NCI-H146 (cell line): Measurements from ENCODE around the gene CACNA1A.
"Not testable (repeated sequence)": the region's sequence is repeated elsewhere in the genome, so short reads cannot be mapped to it uniquely, and the experiment has no call there.

ENCODE experiments used
- DNase-seq: peaks from one replicate; lab custom pipeline; 2025; lab: John Stamatoyannopoulos, UW

CACNA1A gene

GRCh38 chr19:13427273-13428051 is 78.8 kb downstream of the CACNA1A start:
- no peak for DNase-seq

GRCh38 chr19:13425875-13426274 is 80.4 kb downstream of the CACNA1A start:
- not testable (repeated sequence) for DNase-seq

DNA sequence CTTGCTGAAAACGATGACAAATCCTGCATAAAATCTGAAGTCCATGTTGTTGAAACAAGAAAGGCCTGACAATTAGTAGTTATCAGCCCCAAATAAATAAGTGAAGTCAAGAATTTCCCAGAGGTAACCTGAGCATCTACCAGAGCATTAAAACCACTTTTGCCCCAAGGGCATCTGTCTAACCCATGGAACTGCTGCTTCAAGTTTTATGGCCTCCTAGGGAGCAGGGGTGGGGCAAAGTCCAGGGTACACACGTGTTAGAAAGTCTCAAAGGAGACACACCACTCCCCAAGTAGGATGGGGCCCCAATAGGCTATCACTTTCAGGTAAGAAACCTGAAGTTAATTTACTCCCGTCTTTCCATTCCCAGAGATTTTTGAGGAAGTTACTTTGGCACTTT is 81.1 kb downstream of the CACNA1A start:
- DNase-seq, result no peak

- DNase-seq, result no peak
Measured at GRCh38 chr19:13420780-13421179, 85.5 kb downstream of the CACNA1A start.

GRCh38 chr19:13417054-13417453 is 89.2 kb downstream of the CACNA1A start:
- DNase-seq, result no peak

- DNase-seq, result no peak
Measured at GRCh38 chr19:13411899-13412298, 94.4 kb downstream of the CACNA1A start.

GRCh38 chr19:13410946-13411345 is 95.3 kb downstream of the CACNA1A start:
- no peak for DNase-seq

- DNase-seq, result no peak
Measured at GRCh38 chr19:13408889-13409518, 97.3 kb downstream of the CACNA1A start.

DNA sequence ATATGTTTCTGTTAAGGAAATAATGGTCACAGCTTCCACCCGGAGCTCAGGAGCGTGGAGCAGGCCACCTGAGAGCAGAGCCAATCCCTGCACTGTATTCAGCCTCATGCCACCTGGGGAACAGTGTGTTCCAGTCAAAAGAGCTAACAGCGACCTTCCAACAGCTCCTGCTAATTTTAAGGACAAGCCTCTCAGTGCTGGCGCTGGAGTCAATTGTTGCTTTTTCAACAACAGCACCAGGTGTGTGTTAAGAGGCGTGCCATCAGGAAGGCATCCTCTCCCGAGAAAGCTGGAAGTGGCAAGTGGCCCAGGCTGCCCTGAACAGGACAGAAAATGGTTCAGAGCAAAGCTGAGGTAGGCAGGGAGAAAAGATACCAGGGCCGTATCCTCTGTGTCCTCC is 102.0 kb downstream of the CACNA1A start:
- peak; percentile 30 for DNase-seq

DNA sequence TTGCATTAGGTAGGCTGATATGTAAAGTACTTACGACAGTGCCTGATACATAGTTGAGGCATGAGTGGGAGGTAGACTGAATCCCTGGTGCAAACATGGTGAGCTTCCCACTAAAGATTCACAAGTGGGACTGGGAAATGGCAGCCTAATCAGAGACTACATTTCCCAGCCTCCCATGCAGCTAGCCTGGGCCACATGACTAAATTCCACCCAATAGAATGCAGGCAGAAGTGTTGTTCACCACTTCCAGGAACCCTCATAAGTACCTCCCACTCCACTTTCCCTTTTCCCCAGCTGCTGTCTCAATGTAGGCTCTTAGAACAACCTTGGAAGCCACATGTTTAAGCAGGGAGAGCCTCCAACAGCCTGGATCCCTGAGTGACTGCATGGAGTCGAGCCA is 104.9 kb downstream of the CACNA1A start:
- DNase-seq, result no peak

- no peak for DNase-seq
Measured at GRCh38 chr19:13400296-13400695, 106.0 kb downstream of the CACNA1A start.

DNA sequence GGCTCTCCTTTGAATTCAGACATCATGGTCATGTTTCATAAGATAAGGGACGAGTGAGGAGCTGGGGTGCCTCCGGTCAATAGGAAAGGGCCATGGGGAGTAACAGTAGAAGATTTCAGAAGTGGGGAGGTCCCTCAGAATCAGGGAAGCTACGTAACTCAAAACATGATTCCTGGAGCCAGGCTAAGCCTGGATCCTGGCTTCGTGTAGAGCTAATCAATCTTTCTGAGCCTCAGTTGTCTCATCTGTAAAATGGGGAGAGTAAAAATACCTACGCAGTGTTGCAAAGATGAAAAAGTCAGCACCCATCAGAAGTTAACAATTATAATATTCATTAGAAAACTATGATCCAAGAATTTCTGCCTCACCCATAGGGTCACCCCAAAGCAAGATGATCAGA is 106.5 kb downstream of the CACNA1A start:
- DNase-seq, result no peak

DNA sequence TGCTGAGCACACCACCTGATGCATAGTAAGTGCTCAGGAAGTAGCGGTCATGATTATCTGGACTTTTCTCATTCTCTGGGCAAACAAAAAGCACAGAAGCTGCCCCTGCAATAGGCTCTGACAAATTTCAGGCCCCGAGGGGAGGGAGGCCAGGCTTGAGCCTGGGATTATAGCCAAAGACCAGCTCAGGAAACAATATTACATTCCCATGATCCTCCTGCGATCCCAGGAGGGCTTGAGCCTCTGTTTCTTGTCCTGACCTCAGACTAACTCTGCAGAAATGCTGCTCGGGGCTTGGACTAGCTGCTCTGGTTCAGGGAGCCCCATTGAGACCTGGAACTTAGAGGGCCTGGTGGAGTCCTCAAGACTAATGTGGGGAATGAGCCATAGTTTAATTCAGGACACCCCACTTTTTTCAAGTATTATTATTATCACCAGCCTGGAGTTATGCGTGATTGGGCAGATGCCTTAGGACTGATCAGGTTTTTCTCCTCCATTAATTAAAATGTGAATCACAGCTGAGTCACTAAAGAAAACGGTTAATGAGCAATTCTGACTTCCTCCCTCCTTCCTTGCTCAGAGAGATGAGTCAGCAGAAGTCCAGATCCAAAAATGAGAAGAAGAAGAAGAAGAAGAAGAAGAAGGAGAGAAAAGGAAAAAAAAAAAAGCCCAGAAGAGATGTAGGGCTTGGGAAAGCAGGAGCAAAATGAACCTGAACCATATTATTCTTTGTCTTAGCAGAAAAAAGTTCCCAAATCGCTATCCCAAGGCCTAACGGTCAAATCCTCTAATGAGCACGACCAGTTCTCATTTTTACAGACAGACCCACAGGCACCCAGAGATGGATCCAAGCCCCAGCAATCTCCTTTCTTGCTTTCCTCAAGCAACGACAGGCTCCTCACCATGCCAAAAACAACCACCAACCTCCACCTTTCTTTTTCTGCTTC is 107.2 kb downstream of the CACNA1A start:
- no peak for DNase-seq

- no peak for DNase-seq
Measured at GRCh38 chr19:13398182-13398581, 108.1 kb downstream of the CACNA1A start.

GRCh38 chr19:13396250-13397080 is 109.8 kb downstream of the CACNA1A start:
- DNase-seq, result peak; percentile 22

DNA sequence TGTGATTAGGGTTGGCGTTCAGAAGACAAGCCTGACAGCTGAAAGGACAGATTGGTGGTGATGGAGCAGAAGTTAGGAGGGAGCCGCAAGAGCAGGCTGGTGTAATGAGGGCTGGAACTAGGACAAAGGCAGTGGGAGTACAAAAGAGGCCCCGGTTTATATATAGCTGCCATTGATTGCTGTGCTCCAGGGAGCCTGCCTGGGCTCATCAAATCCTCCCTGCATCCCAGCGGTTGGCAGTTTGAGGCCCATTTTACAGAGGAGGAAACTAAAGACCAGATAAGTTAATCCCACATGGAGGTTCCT is 123.7 kb downstream of the CACNA1A start:
- no peak for DNase-seq

DNA sequence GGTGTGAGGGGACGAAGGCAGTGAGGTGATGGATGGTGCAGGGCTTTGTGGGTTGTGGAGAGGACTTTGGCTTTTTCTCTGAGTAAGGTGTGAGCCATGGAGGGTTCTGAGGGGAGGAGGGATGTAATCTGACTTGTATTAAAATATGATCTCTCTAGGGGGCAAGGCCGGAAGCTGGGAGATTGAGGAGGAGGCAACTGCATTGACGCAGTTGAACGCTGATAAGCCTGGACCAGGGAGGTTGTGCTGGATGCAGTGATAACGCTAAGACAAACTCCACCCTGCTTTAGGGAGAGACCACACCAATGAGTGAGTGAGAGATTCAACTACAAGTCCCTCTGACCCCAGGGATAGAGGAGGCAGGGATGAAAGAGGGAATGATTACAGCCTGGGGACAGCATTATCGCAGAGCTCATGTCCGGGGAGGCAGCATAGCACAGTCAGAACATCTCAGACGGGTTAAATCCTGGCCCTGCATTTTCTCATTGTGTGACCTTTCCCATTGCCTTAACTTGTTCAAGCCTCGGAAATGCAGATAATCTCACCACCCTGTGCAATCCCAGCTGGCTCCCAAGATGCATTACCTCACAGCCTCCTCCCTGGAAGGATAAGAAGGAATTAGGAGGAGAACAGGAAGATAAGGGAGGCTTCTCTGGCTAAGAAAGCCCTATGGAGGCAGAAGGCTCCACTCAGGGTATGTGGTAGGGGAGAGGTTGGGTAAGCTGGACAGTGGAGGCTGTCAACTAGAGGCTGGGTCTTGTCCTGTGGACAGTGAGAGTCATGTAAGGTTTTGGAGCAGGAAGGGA is 124.2 kb downstream of the CACNA1A start:
- DNase-seq, result no peak

GRCh38 chr19:13376537-13376936 is 129.7 kb downstream of the CACNA1A start:
- DNase-seq, result no peak

- DNase-seq, result no peak
Measured at GRCh38 chr19:13373599-13373998, 132.7 kb downstream of the CACNA1A start.

DNA sequence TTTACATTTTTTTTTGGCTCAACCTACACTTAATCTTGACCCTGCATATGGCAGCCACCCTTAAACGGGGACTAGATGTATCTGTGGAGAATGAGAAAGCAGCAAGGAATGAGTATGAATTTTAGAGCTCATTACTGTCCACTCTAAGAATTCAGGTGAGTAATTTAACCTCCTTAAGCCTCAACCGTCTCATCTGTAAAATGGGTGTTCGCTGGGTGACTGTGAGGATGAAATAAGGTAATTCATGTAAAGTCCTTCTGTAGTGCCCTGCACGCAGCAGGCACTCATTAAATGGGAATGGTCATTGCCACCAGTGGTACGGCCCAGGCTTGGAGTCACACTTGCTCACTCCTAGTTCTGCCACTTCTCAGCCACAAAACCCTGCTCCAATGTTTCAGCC is 135.3 kb downstream of the CACNA1A start:
- DNase-seq, result no peak

DNA sequence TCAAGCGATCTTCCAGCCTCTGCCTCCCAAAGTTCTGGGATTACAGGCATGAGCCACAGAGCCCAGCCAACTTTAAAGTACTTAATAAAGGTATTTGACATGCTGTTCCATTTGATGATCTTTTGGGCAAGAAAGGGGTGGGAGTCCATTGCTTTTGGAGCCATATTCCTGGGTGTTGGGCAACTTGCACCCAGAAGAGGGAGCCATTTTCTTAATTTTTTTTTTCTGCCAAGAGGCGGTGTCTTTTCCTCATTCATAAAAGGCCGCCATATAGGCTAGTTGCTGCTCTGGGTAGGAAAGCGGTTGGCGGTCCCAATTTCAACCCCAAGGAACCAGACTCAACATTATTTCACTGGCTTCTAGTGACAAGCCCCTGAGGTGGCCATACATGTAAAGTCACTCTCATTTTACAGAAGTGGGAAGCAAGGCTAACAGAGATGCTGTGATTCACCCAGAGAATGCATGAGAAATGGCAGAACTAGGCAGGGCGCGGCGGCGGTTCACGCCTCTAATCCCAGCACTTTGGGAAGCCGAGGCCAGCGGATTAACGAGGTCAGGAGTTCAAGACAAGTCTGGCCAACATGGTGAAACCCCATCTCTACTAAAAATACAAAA is 139.6 kb downstream of the CACNA1A start:
- no peak for DNase-seq
